GM21737 (cell line): Measurements from ENCODE around the gene ATRX.
"Not testable (repeated sequence)": the region's sequence is repeated elsewhere in the genome, so short reads cannot be mapped to it uniquely, and the experiment has no call there.

Source experiments
- ATAC-seq: cut with Tn5 transposase; IDR thresholded peaks from one replicate; pipeline ENCODE4 v1.9.1; 2021; ENCODE audit warnings: mild to moderate bottlenecking, moderate library complexity; ENCODE audit not compliant: unreplicated experiment

The ATRX gene

GRCh38 chrX:77635373-77635772, 150.6 kb downstream of the ATRX start:
- ATAC-seq, result no peak

DNA sequence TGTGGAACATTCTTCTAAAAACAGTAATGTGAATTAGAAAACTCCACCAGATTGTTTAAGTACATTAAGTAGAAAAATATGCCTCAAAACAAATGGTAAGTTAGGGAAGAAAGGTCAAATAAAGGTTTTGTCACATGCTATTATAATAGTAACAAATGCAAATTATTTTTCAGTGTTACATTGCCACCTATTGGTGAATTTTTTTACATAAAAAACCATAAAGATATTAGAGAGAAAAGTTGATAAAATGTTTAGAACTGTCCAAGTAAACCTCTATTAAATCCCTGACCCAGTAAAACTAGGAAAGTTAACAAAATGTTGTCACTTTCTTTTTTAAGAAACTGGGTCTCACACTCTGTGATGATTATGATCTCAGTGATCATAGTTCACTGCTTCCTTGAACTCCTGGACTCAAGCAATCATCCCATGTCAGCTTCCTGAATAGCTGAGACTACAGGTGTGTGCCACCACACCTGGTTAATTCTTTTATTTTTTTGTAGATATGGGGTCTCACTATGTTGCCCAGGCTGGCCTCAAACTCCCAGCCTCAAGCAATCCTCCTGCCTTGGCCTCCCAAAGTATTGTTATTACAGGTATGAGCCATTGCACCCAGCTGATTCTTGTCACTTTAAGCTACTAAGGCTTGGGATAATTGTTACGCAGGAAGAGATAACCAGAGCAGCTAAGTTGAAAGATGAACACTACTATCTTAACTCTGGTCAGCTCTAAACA, 157.6 kb downstream of the ATRX start:
- ATAC-seq, result no peak

DNA sequence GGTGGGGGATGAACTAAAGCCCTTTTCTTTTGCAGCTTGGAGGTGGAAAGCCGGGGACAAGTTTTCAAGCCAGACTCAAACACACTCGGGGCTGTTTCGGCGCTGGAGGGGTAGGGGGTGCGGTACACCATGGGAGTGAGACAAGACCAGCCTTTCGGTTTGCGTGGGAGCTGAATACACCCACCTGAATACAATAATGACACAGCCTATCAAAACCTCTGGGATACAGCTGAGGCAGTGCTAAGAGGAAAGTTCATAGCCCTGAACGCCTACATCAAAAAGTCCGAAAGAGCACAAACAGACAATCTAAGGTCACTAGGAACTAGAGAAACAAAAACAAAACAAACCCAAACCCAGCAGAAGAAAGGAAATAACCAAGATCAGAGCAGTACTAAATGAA, 163.3 kb downstream of the ATRX start:
- no peak for ATAC-seq

DNA sequence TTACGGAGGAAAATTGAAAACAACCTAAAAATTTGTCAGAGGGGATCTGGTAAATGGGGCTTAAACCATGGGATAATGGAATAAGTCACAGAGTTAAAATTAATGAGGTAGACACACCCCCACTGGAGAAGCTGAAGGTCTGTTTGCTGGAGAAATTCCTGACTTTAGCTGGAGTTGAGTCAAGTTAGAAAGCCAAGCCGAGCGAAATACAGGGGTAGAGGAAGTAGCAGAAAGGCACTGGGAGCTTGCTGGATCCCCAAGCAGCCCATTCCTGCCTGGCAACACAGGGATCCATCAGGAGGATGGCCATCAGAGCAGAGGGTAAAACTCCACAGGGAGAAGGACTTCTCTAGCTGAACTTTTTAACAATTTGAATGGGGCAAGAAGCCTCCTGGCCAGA, 163.8 kb downstream of the ATRX start:
- ATAC-seq, result no peak

- not testable (repeated sequence) for ATAC-seq
These were observed 164.6 kb downstream of the ATRX start for GRCh38 chrX:77621453-77621852.

GRCh38 chrX:77617206-77617605, 168.8 kb downstream of the ATRX start:
- no peak for ATAC-seq

GRCh38 chrX:77603635-77604336, 182.2 kb downstream of the ATRX start:
- ATAC-seq, result no peak

DNA sequence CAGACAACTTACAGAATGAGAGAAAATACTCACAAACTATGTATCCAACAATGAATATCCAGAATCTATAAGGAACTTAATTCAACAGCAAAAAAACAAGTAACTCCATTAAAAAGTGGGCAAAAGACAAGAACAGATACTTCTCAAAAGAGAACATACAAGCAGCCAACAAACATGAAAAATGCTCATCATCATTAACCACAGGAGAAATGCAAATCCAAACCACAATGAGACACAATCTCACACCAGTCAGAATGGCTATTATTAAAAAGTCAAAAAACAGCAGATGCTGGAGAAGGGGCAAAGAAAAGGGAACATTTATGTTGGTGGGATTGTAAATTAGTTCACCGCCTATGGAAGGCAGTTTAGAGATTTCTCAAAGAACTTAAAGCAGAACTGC, 188.5 kb downstream of the ATRX start:
- ATAC-seq, result no peak

GRCh38 chrX:77597090-77597489, 188.9 kb downstream of the ATRX start:
- ATAC-seq, result no peak

- ATAC-seq, result no peak
These were observed 190.2 kb downstream of the ATRX start for GRCh38 chrX:77595848-77596247.

- no peak for ATAC-seq
These were observed 213.7 kb downstream of the ATRX start for GRCh38 chrX:77572322-77572721.

- no peak for ATAC-seq
These were observed 220.7 kb downstream of the ATRX start for GRCh38 chrX:77565278-77565677.

GRCh38 chrX:77564823-77565222, 221.2 kb downstream of the ATRX start:
- no peak for ATAC-seq

DNA sequence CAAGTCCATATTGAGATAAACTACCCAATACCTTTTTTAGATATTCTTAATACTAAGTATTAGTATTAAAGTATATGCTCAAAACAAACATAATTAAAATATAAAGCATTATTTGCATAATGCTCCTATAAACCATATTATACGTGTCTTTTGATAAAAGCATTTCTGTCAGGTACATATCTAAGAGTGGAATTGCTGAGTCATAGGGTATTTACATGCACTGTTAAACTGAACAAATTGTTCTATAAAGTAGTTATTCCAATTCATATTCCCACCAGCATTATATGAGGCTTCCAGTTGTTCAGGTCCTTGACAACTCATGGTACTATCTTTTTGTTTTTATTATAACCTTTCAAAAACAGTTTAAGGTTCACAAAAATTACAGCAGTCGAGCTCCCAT, 224.6 kb downstream of the ATRX start:
- no peak for ATAC-seq

- no peak for ATAC-seq
These were observed 229.7 kb downstream of the ATRX start for GRCh38 chrX:77556276-77556675.

- ATAC-seq, result no peak
These were observed 237.3 kb downstream of the ATRX start for GRCh38 chrX:77548751-77549150.

DNA sequence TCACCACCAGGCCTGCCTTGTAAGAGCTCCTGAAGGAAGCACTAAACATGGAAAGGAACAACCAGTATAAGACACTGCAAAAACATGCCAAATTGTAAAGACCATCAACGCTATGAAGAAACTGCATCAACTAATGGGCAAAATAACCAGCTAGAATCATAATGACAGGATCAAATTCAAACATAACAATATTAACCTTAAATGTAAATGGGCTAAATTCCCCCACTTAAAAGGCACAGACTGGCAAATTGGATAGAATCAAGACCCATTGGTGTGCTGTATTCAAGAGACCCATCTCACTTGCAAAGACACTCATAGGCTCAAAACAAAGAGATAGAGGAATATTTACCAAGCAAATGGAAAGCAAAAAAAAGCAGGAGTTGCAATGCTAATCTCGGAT, 246.2 kb downstream of the ATRX start:
- not testable (repeated sequence) for ATAC-seq

- ATAC-seq, result not testable (repeated sequence)
These were observed 254.8 kb downstream of the ATRX start for GRCh38 chrX:77531261-77531660.

GRCh38 chrX:77528034-77528433, 258.0 kb downstream of the ATRX start:
- no peak for ATAC-seq

DNA sequence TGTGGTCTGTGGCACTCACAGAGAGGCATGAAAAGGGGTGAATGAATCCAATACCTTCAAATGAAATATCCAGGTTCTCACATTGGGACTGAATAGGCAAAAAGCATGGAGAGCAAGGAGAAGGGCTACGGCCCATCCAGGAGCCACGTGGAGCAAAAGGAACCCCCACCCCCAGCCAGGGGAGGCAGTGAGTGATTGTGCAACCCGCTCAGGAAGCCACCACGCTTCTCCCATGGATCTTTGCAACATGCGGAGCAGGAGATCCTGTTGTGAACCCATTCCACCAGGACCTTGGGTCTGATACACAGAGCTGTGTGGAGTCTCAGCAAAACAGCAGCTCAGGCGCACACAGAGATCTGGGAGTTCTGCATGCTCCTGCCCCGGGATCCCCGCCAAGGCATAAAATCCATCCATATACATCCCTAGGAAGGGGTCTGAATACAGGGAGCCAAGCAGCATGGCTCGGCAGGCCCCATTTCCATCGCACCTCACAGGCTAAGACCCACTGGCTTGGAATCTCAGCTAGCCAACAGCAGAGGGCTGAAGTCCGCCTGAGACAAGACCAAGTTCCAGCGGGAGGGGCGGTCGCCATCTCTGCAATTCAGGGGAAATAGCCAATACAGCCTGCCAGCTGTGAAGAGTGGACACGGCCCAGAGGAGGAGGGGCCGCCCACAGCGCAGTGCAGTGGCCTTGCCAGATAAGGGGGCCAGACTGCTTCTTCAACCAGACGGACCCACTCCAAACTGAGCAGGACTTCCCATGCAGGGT, 258.6 kb downstream of the ATRX start:
- ATAC-seq, result no peak

GRCh38 chrX:77519765-77520164, 266.3 kb downstream of the ATRX start:
- ATAC-seq, result no peak

DNA sequence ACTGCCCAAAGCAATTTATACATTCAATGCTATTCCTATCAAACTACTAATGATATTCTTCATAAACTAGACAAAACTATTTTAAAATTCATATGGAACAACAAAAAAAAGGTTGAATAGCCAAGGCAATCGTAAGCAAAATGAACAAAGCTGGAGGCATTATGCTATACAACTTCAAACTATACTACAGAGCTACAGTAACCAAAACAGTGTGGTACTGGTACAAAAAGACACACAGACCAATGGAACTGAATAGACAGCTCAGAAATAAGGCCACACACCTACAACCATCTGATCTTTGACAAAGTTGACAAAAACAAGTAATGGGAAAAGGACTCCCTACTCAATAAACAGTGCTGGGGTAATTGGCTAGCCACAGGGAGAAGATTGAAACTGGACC, 271.8 kb downstream of the ATRX start:
- ATAC-seq, result no peak
